Central memory CD8-positive, alpha-beta T cell (primary cell): ENCODE results near the gene GAS7.

Source experiments
- ATAC-seq: fragments of 150-1000 bp; cut with Tn5 transposase; replicated peaks from 2 replicates; pipeline ENCODE4 v1.10.0; 2022; ENCODE audit warnings: mild to moderate bottlenecking, moderate FRiP score, moderate number of reproducible peaks; ENCODE audit not compliant: poor library complexity, severe bottlenecking; ENCODE audit errors: extremely low read depth
- DNase-seq, 2 donors: peaks; one replicate each; pipeline ENCODE4 v3.0.0; 2021; ENCODE audit warnings: low spot score in 2 of 2
- H3K27ac Mint-ChIP-seq: one replicate; pipeline ENCODE4 v1.8.0; 2022; ENCODE audit warnings: low read depth, mild to moderate bottlenecking, moderate library complexity, mixed read lengths
- H3K27me3 Mint-ChIP-seq: one replicate; pipeline ENCODE4 v1.8.0; 2022; ENCODE audit warnings: mixed read lengths
- H3K36me3 Mint-ChIP-seq: one replicate; pipeline ENCODE4 v1.8.0; 2022; ENCODE audit warnings: mild to moderate bottlenecking, moderate library complexity, mixed read lengths; ENCODE audit not compliant: insufficient read depth
- H3K4me1 Mint-ChIP-seq: one replicate; pipeline ENCODE4 v1.8.0; 2022; ENCODE audit warnings: mixed read lengths
- H3K4me3 Mint-ChIP-seq: one replicate; pipeline ENCODE4 v1.8.0; 2022; ENCODE audit warnings: mild to moderate bottlenecking, moderate library complexity, mixed read lengths
- H3K9me3 Mint-ChIP-seq: one replicate; pipeline ENCODE4 v1.8.0; 2022; ENCODE audit warnings: mixed read lengths

The GAS7 gene

DNA sequence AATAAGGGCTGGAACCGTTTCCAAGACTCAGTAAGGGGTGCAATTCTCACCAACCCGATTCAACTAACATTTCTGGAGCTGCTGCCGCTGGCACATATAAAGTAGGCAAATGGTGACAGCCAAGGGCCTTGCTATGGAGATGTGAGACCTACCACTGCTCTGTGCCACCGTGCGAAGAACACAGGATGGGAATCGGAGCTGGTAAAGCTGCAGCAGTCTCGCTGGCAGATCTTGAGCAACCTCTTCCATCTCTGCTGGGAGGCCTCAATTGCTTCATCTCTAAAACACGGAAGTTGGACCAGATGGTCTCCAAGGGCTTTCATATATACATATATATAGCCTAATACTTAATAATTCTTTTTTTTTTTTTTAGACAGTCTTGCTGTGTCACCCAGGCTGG, 164.4 kb downstream of the GAS7 start:
- H3K4me1 Mint-ChIP-seq = peaks cover 7% of the 10 kb centered on the region
- no peak for DNase-seq
- no peak for ATAC-seq
- no peak overlapping the region for H3K4me3 Mint-ChIP-seq
- no peak overlapping the region for H3K27ac Mint-ChIP-seq
- H3K27me3 Mint-ChIP-seq = no peaks in the 10 kb centered on the region
- H3K36me3 Mint-ChIP-seq = no peaks in the 10 kb centered on the region
- no peaks in the 10 kb centered on the region for H3K9me3 Mint-ChIP-seq

DNA sequence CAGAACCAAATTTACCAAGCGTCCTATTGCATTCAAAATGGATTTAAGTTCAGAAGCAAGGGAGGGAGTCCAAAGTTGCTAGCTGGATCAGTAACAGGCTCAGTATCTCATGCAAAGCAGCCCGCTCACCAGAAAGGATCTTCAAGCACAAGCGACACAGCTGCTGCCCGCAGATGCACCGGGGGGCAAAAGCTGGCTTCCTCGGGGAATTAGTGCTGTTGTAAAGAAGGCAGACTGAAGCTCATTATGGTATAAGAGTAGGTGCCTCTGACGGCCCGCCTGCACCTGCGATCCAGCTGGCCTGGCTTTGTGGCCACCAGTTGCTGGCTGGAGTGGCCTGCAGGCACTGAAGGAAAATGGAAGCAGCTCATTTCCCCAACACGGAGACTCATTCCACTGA, 165.0 kb downstream of the GAS7 start:
- Mint-ChIP-seq H3K4me1 (peaks cover 11% of the 10 kb centered on the region), H3K9me3 (no peaks in the 10 kb centered on the region), H3K27ac (no peak overlapping the region), H3K4me3 (no peak overlapping the region), H3K36me3 (no peaks in the 10 kb centered on the region), H3K27me3 (no peaks in the 10 kb centered on the region)
- ATAC-seq = no peak
- no peak for DNase-seq

DNA sequence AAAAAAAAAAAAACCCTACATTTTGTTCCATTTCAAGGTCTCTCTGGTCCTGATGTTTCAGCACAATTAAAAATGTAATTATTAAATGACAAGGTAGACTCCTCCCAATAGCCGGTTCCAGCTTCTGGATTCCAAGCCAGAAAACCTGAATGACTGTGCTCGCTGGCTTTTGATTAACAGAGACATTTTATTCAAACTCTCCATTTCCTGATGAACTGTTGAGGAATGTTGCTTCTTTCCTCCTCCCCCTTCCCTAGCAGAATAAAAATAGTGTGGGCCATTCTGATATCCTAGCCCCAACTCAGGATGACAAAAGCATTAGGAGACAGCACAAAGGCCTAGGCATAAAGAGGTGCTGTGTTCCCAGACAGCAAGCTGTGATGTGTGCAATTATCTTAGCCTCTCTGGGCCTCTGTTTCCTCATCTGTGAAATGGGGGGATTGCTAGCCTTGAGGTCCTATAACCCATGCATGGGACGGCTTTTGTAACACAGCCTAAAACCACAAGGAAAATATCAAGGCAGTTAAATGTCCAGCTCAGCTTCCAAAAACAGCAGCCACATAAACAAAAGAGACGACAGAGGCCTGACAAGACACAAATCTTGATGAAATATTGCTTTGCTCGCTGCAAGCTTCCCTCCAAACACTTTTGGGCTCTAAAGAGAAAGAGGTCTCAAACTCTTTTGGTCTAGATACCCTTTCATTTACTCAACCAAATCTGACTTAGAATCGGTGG, 166.1 kb downstream of the GAS7 start:
- Mint-ChIP-seq H3K36me3 (no peaks in the 10 kb centered on the region), H3K4me3 (no peak overlapping the region), H3K27me3 (no peaks in the 10 kb centered on the region), H3K9me3 (no peaks in the 10 kb centered on the region), H3K4me1 (peaks cover 14% of the 10 kb centered on the region), H3K27ac (no peak overlapping the region)
- no peak for ATAC-seq
- DNase-seq = no peak

DNA sequence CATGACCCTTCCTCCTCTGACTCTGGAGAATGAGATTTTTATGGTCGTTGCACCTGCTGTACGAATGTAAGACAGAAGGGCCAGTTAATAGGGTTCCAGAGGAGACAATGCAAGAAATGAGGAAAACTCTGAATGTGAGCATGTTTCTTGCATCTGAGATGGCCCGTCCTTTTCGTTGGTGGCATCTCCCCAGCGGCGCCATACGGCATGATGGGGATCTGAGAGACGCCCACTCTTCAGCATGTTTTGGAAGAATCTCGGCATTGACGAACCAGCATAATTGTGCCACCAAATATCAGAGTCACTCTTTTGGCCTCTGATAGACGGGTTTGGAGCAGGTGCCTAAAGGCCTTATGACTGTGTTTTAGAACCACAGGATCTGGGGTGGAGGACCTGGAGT, 166.8 kb downstream of the GAS7 start:
- Mint-ChIP-seq H3K36me3 (no peaks in the 10 kb centered on the region), H3K27me3 (no peaks in the 10 kb centered on the region), H3K27ac (no peak overlapping the region), H3K4me3 (no peak overlapping the region), H3K9me3 (no peaks in the 10 kb centered on the region), H3K4me1 (peaks cover 14% of the 10 kb centered on the region)
- ATAC-seq (no peak), DNase-seq (no peak)

DNA sequence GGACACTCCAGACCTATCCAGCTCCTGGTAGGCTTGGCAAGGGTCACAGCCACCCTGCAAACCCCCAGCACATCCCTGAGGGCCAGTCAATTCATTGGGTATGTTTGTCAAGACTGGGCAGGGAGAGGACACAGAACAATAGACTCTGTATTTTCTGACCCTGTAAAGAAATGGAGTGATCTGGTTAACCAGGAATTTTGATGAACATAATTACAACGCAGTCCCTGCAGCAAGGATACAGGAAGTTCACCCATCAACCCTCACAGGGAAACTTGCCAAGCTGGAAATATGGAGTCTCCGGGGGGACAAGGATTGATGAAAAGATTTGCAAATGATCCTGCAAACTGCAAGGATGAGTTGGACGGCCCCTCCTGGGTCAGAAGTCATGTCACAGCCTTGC, 167.3 kb downstream of the GAS7 start:
- Mint-ChIP-seq H3K9me3 (no peaks in the 10 kb centered on the region), H3K4me1 (peaks cover 14% of the 10 kb centered on the region), H3K27me3 (no peaks in the 10 kb centered on the region), H3K27ac (no peak overlapping the region), H3K4me3 (no peak overlapping the region), H3K36me3 (no peaks in the 10 kb centered on the region)
- ATAC-seq (no peak), DNase-seq (no peak)

DNA sequence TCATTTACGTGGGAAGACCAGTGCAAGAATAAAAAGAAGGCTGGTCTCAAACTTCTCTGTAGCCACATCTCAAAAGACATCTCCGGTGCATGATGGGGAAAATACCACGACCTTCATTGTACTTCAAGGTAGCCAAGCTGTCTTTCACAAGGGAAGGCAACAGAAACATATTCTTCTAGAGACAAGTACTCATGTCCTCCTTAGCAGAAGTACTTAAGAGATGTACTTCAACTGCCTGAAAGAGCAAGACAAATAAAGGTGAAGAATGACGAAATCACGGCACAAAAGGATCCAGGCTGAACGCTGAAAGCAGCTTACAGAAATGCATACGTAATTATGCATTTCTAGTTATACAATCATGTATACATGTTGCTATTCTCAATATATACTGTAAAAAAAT, 169.3 kb downstream of the GAS7 start:
- Mint-ChIP-seq H3K4me1 (peaks cover 7% of the 10 kb centered on the region), H3K27me3 (no peaks in the 10 kb centered on the region), H3K4me3 (no peak overlapping the region), H3K27ac (no peak overlapping the region), H3K9me3 (no peaks in the 10 kb centered on the region), H3K36me3 (no peaks in the 10 kb centered on the region)
- DNase-seq (no peak), ATAC-seq (no peak)

DNA sequence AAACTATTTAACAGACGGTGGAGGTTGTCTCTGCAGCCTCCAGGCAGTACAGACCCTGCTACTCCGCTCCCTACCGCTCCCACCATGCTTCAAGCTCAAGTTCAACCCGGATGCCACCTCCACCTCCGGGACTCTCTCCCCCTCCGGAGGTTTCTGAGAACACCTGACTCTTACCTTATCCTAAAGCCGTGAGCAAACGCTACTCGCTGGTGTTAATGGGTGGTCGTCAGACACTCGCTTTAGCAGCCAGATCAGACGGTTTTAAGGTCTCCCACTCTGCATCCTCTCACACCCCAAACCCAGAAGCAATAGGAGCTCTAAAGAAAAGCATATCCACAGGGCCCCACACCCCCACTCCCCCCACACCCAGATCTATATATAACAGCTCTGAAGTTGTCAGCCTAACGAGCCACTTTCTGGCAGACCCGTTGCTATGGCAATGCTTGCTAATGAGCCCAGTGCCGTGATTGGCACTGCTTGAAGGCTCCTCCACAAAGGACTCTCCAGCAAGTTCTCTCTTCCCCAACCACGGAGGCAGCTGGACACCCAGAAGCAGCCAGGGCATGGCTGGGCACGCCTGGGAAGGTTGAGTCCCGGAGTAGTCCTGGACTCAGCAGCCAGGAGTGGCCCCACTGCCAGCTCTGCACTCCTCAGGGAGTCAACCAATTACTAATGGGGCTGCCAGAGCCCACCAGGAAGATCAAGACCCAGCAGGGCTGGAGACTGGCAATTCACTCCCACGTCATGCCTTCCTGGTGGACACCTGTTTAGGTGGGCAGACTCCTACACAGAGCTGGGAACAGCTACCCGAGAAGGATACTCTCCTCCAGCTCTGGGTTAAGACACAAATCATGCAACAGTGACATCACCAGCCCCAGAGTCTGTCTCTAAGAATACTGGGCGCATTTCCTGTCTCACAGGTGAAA, 172.2 kb downstream of the GAS7 start:
- no peak overlapping the region for H3K27ac Mint-ChIP-seq
- H3K4me1 Mint-ChIP-seq = peaks cover 12% of the 10 kb centered on the region
- H3K9me3 Mint-ChIP-seq = no peaks in the 10 kb centered on the region
- H3K4me3 Mint-ChIP-seq = no peak overlapping the region
- DNase-seq = no peak
- no peak for ATAC-seq
- peaks cover 1% of the 10 kb centered on the region for H3K36me3 Mint-ChIP-seq
- no peaks in the 10 kb centered on the region for H3K27me3 Mint-ChIP-seq

DNA sequence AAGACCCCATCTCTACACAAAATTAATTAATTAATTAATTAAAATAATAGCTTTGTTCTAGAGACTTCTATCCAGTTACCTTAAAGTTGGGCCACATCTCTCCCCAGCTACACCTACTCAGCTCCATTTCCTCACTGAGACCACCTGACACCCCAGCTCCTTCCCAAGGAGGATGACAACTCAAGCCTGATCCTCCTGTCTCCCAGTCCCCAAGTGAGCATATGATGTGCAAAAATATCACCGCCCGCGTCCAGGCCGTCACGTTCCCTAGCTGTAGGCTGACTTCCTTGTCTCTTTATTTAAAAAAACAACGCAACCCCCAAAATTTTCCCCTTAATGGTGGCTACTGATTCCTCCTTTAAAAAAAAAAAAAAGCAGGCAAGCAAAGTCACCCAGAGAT, 173.2 kb downstream of the GAS7 start:
- Mint-ChIP-seq H3K27ac (no peak overlapping the region), H3K4me3 (no peak overlapping the region), H3K9me3 (no peaks in the 10 kb centered on the region), H3K4me1 (peaks cover 17% of the 10 kb centered on the region), H3K27me3 (no peaks in the 10 kb centered on the region), H3K36me3 (peaks cover 1% of the 10 kb centered on the region)
- DNase-seq (no peak), ATAC-seq (no peak)

DNA sequence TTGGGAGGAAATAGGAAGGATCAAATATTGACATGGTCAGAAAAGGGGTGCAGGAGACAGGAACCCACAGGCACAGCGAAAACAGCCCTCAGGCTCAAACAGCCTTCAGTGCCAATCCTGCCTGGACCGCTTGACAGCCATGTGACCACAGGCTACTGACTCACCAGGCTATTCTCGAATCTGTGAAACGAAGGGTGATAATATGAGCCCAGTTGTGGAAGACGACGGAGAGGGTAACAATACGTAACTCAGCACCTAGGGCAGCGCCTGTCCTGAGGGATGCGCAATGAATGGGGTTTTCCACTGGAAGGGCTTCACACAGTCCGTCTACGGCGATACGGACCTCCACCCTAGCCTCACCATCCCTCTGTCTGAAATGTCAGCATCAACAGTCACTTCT, 176.0 kb downstream of the GAS7 start:
- no peak for DNase-seq
- H3K36me3 Mint-ChIP-seq = peaks cover 3% of the 10 kb centered on the region
- peak overlapping the region; percentile 36 for H3K27ac Mint-ChIP-seq
- no peak for ATAC-seq
- no peaks in the 10 kb centered on the region for H3K9me3 Mint-ChIP-seq
- H3K4me3 Mint-ChIP-seq = no peak overlapping the region
- H3K27me3 Mint-ChIP-seq = no peaks in the 10 kb centered on the region
- H3K4me1 Mint-ChIP-seq = peaks cover 10% of the 10 kb centered on the region

DNA sequence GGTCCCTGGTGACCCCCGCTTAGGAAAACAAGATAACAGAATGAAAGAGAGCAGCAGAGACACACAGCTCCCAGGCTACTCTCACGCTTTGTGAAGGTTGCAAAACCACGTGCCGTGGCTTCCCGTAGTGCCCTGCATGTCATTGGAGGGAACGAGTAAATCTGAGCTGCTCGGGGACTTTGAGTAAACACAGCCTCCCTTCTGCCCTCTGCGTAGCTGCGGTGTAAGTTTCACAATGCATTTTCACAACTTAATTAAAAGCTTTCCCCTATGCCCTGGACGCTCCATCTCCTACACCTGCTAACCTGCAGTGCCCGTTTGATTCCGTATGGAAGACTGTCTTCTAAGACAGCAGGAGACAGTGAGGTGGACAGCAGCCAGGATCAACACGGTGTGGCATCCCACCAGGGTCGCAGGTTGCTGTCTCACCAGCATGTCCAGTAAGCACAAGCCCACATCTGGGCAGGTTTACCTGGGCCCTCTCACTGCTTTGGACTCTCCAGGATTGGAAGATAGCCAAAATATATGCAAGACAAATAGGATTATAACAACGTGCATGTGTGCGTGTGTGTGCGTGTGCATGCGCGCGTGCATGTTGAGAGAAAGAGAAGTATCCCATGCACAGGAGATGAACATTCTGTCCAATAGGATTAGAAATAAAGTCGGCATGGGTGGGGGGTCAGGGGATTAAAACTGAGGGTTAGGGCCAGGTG, 177.0 kb downstream of the GAS7 start:
- H3K9me3 Mint-ChIP-seq = no peaks in the 10 kb centered on the region
- H3K36me3 Mint-ChIP-seq = peaks cover 3% of the 10 kb centered on the region
- H3K27ac Mint-ChIP-seq = no peak overlapping the region
- H3K4me1 Mint-ChIP-seq = peaks cover 10% of the 10 kb centered on the region
- DNase-seq (no peak), ATAC-seq (peak; percentile 43)
- no peaks in the 10 kb centered on the region for H3K27me3 Mint-ChIP-seq
- no peak overlapping the region for H3K4me3 Mint-ChIP-seq

DNA sequence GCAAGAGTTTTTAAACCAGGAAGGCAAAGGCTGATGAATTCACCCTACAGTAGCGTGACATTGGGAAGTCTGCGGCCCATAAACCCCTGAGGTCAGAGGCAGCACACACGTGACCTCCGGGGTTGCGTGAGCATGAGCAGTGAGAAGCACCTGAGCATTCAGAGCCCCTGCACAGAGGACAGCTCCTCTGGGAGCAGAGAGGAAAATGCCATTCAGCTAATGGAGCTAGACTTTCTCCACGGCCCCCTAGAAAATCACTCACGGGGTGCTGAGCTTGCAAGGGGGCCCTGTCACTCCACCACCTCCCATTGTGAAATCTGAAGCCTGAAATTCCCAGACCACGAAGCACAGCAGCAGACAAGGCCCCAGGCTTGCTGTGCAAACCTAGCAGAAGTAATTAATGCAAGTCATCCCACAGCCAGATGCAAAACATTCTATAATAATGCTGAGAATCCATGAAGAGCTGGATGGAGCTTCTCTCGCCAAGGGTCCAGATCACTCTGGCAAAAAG, 178.4 kb downstream of the GAS7 start:
- no peak overlapping the region for H3K27ac Mint-ChIP-seq
- peaks cover 3% of the 10 kb centered on the region for H3K36me3 Mint-ChIP-seq
- H3K27me3 Mint-ChIP-seq = no peaks in the 10 kb centered on the region
- no peaks in the 10 kb centered on the region for H3K9me3 Mint-ChIP-seq
- DNase-seq = no peak
- no peak for ATAC-seq
- peaks cover 10% of the 10 kb centered on the region for H3K4me1 Mint-ChIP-seq
- no peak overlapping the region for H3K4me3 Mint-ChIP-seq

DNA sequence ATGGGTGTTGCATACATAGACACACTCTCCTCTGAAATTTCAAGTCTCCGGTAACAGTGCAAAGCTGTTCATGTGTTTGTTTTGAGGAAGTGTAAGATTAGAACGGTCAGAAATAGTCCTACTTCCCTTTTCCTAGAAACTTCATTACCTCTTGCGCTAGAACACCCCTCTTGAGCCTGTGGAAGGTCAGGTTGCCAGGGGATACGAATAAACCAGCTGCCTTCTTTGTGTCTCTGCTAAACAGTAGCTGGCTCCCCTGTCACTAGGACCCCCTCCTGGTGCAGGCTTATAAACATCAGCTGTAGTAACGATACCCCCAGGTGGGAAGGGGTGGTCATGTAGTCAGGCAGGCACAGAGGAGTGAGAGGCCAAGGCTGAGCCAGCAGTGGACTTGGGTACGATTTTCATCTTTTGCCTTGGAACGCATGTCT, 179.9 kb downstream of the GAS7 start:
- no peak overlapping the region for H3K27ac Mint-ChIP-seq
- no peaks in the 10 kb centered on the region for H3K9me3 Mint-ChIP-seq
- H3K36me3 Mint-ChIP-seq = peaks cover 3% of the 10 kb centered on the region
- no peak overlapping the region for H3K4me3 Mint-ChIP-seq
- peaks cover 21% of the 10 kb centered on the region for H3K4me1 Mint-ChIP-seq
- H3K27me3 Mint-ChIP-seq = no peaks in the 10 kb centered on the region
- ATAC-seq (peak; percentile 6), DNase-seq (no peak)
